Endothelial cell of umbilical vein (primary cell): ENCODE measurements around the gene RNGTT. TPM values are rescaled to one million over a fixed set of nuclear protein-coding genes. Genes with fewer than 3 reads are reported as not detected.

ENCODE experiments used
- BruUV-seq: library from RNA; stranded (reverse); fragments of 400-500 nt; replicated peaks from 2 replicates; lab custom pipeline; 2021; lab: Mats Ljungman, UMichigan
- CTCF ChIA-PET: fragments of 300-600, 350-600 bp; sonication (Branson Sonifier 250); formaldehyde crosslinking; loops from one replicate; lab custom pipeline; 2021; ENCODE audit warnings: antibody characterized with exemption, inconsistent platforms; lab: Charles Lee
- POLR2A ChIA-PET: fragments of 300-600, 350-600 bp; sonication (Branson Sonifier 250); formaldehyde crosslinking; loops from one replicate; lab custom pipeline; 2021; ENCODE audit warnings: antibody characterized with exemption, inconsistent platforms; lab: Charles Lee
- DNase-seq: peaks from one replicate; pipeline ENCODE4 v3.0.0-alpha.2; 2011; ENCODE audit warnings: low read depth, low spot score
- FAIRE-seq: peaks from 2 replicates; lab custom pipeline; 2011; peaks lifted over from hg19 to GRCh38; lab: Jason Lieb, UNC
- H2AFZ ChIP-seq: 2 replicates; pipeline ENCODE4 v1.6.0; 2012; ENCODE audit warnings: low read depth, low read length, control low read depth, inconsistent platforms
- H3K27ac ChIP-seq: 2 replicates; pipeline ENCODE4 v1.5.1; 2011; ENCODE audit warnings: low read depth, mild to moderate bottlenecking, control low read depth, low read length, moderate library complexity; ENCODE audit not compliant: insufficient read depth
- H3K27me3 ChIP-seq, 2 experiments: 2 replicates each; pipeline versions ENCODE4 v1.6.0 to v1.6.1; 2011; ENCODE audit warnings: low read length in 2 of 2, mixed read lengths in 1 of 2; ENCODE audit not compliant: control insufficient read depth in 2 of 2, insufficient read depth in 2 of 2
- H3K36me3 ChIP-seq, 2 experiments: 2 replicates in 1 of 2; 3 replicates in 1 of 2; pipeline ENCODE4 v1.5.1; 2011; ENCODE audit warnings: low read length in 2 of 2, mild to moderate bottlenecking in 1 of 2, moderate library complexity in 1 of 2; ENCODE audit not compliant: control insufficient read depth in 2 of 2, insufficient read depth in 2 of 2; ENCODE audit errors: extremely low read depth in 1 of 2
- H3K4me1 ChIP-seq: 3 replicates; pipeline ENCODE4 v1.5.1; 2011; ENCODE audit warnings: mild to moderate bottlenecking, low read length; ENCODE audit not compliant: control insufficient read depth, insufficient read depth; ENCODE audit errors: extremely low read depth
- H3K4me2 ChIP-seq: 2 replicates; pipeline ENCODE4 v1.6.1; 2011; ENCODE audit warnings: low read length, control low read depth, mixed read lengths; ENCODE audit not compliant: insufficient read depth
- H3K4me3 ChIP-seq, 3 experiments: fragments of 200-600 bp in 1 of 3; sonication (generic), shearing (Covaris generic) in 1 of 3; replicated peaks in 1 of 3; 2 replicates each; pipeline ENCODE4 v1.5.1; 2011 to 2016; ENCODE audit warnings: control low read depth in 3 of 3, low read length in 3 of 3, mild to moderate bottlenecking in 2 of 3, inconsistent platforms in 1 of 3, low read depth in 1 of 3, moderate library complexity in 1 of 3; ENCODE audit not compliant: insufficient read depth in 1 of 3
- H3K79me2 ChIP-seq: 2 replicates; pipeline ENCODE4 v1.6.0; 2012; ENCODE audit warnings: low read length, inconsistent platforms; ENCODE audit not compliant: control insufficient read depth, insufficient read depth
- H3K9ac ChIP-seq: replicated peaks from 2 replicates; pipeline ENCODE3; 2011; ENCODE audit warnings: low read length, control low read depth; ENCODE audit not compliant: insufficient read depth; ENCODE audit errors: extremely low read depth
- H3K9me1 ChIP-seq: replicated peaks from 3 replicates; pipeline ENCODE4 v1.6.0; 2011; ENCODE audit warnings: mild to moderate bottlenecking, low read length; ENCODE audit not compliant: control insufficient read depth, insufficient read depth; ENCODE audit errors: extremely low read depth
- H3K9me3 ChIP-seq: replicated peaks from 2 replicates; pipeline ENCODE4 v1.5.1; 2012; ENCODE audit warnings: low read length, inconsistent platforms; ENCODE audit not compliant: control insufficient read depth, insufficient read depth
- H4K20me1 ChIP-seq: replicated peaks from 2 replicates; pipeline ENCODE3; 2011; ENCODE audit warnings: mild to moderate bottlenecking, low read length; ENCODE audit not compliant: control insufficient read depth, insufficient read depth; ENCODE audit errors: extremely low read depth
- EZH2 ChIP-seq: IDR thresholded peaks from 2 replicates; pipeline ENCODE4 v1.6.1; 2012; ENCODE audit warnings: borderline replicate concordance, low read depth, mild to moderate bottlenecking, moderate library complexity, low read length, inconsistent platforms; ENCODE audit not compliant: severe bottlenecking
- FOS ChIP-seq: IDR thresholded peaks from 2 replicates; pipeline ENCODE4 v1.6.1; 2011; ENCODE audit warnings: mild to moderate bottlenecking, low read length, moderate library complexity, borderline replicate concordance; ENCODE audit not compliant: insufficient read depth
- GATA2 ChIP-seq: IDR thresholded peaks from 2 replicates; pipeline ENCODE4 v1.7.0; 2011; ENCODE audit warnings: low read depth, mild to moderate bottlenecking, moderate library complexity, mixed read lengths, low read length; ENCODE audit not compliant: insufficient read length, insufficient read depth
- JUN ChIP-seq: IDR thresholded peaks from 2 replicates; pipeline ENCODE4 v1.6.1; 2011; ENCODE audit warnings: borderline replicate concordance, low read depth; ENCODE audit not compliant: insufficient read length, insufficient read depth
- MYC ChIP-seq: IDR thresholded peaks from one replicate; pipeline ENCODE4 v1.6.1; 2011; ENCODE audit warnings: mild to moderate bottlenecking, low read depth, low read length
- POLR2A ChIP-seq: IDR thresholded peaks from 2 replicates; pipeline ENCODE4 v1.6.1; 2012; ENCODE audit warnings: low read depth, mild to moderate bottlenecking, control low read depth, low read length
- POLR2AphosphoS5 ChIP-seq: IDR thresholded peaks from 2 replicates; pipeline ENCODE4 v1.6.1; 2012; ENCODE audit warnings: low read depth, mild to moderate bottlenecking, control low read depth, low read length, moderate library complexity; ENCODE audit not compliant: insufficient read depth
- dilution Hi-C: fragments of 300-500 bp; cut with MboI; formaldehyde crosslinking; loops from one replicate; pipeline ENCODE4 v1.15.0; 2019; ENCODE audit warnings: low sequenced_read_pairs; ENCODE audit not compliant: extremely low pct_ligation_motif_present
- intact Hi-C: fragments of 100-400 bp; cut with micrococcal nuclease; formaldehyde crosslinking; loops from one replicate; pipeline ENCODE4 v1.10.0; 2022
- polyA plus RNA-seq, 4 experiments: library from polyadenylated mRNA; depleted of rRNA in 3 of 4; stranded (reverse) in 3 of 4; unstranded in 1 of 4; fragments of >200 nt; gene quantifications; 2 replicates each; pipeline versions ENCODE4 v1.2.1 to v1.2.3, GENCODE V29; 2011 to 2012; ENCODE audit warnings: missing spikeins in 1 of 4
- total RNA-seq: library from RNA; stranded (reverse); gene quantifications from 2 replicates; pipeline ENCODE4 v1.2.3, GENCODE V29; 2021
- TF ChIP-seq, protein P1 (sequence below), 2 donors: IDR thresholded peaks; 1 replicate in 1 of 2; 2 replicates in 1 of 2; pipeline ENCODE4 v1.5.1; 2011; ENCODE audit warnings: low read length in 2 of 2, mild to moderate bottlenecking in 2 of 2, moderate library complexity in 2 of 2, control low read depth in 1 of 2, inconsistent platforms in 1 of 2, low read depth in 1 of 2; ENCODE audit not compliant: insufficient read depth in 1 of 2; ENCODE audit errors: extremely low read depth in 1 of 2
- TF ChIP-seq, protein P2 (sequence below): IDR thresholded peaks from 2 replicates; pipeline ENCODE4 v1.6.1; 2011; ENCODE audit not compliant: insufficient read depth, insufficient read length

The RNGTT gene
- total and polyA plus RNA-seq, 2 donors (not counting 3 experiments of a cell fraction or from before 2014, with no cell fraction given) = 2.1 to 13.1 TPM

- CTCF ChIA-PET = no interaction called here
- no peaks in the 10 kb centered on the region for H3K9me1 ChIP-seq
- POLR2A ChIA-PET = no interaction called here
- H3K4me3 ChIP-seq = no peak overlapping the region
- BruUV-seq = no TSS peak
- FAIRE-seq (no peak), DNase-seq (no peak)
- H3K27me3 ChIP-seq = no peaks in the 10 kb centered on the region
- no peak overlapping the region for H3K27ac ChIP-seq
- no peak overlapping the region for H3K9ac ChIP-seq
- no peaks in the 10 kb centered on the region for H3K79me2 ChIP-seq
- H3K36me3 ChIP-seq = no peaks in the 10 kb centered on the region
- H4K20me1 ChIP-seq = no peaks in the 10 kb centered on the region
- no peak for TF ChIP-seq FOS
- TF ChIP-seq, protein P1, sequence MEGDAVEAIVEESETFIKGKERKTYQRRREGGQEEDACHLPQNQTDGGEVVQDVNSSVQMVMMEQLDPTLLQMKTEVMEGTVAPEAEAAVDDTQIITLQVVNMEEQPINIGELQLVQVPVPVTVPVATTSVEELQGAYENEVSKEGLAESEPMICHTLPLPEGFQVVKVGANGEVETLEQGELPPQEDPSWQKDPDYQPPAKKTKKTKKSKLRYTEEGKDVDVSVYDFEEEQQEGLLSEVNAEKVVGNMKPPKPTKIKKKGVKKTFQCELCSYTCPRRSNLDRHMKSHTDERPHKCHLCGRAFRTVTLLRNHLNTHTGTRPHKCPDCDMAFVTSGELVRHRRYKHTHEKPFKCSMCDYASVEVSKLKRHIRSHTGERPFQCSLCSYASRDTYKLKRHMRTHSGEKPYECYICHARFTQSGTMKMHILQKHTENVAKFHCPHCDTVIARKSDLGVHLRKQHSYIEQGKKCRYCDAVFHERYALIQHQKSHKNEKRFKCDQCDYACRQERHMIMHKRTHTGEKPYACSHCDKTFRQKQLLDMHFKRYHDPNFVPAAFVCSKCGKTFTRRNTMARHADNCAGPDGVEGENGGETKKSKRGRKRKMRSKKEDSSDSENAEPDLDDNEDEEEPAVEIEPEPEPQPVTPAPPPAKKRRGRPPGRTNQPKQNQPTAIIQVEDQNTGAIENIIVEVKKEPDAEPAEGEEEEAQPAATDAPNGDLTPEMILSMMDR (IDR thresholded peaks at IDR 0.05; ENCODE audit: extremely low read depth in 1 of 2, insufficient read depth in 1 of 2, low read depth in 1 of 2, low read length in 2 of 2) = no peak
- H2AFZ ChIP-seq = no peak overlapping the region
- no peaks in the 10 kb centered on the region for H3K9me3 ChIP-seq
- H3K4me2 ChIP-seq = no peak overlapping the region
- dilution Hi-C loops = no loop called here
- intact Hi-C loops = no loop called here
- H3K4me1 ChIP-seq = no peaks in the 10 kb centered on the region
These were observed 79.1 kb downstream of the RNGTT start for GRCh38 chr6:88884361-88884760.

DNA sequence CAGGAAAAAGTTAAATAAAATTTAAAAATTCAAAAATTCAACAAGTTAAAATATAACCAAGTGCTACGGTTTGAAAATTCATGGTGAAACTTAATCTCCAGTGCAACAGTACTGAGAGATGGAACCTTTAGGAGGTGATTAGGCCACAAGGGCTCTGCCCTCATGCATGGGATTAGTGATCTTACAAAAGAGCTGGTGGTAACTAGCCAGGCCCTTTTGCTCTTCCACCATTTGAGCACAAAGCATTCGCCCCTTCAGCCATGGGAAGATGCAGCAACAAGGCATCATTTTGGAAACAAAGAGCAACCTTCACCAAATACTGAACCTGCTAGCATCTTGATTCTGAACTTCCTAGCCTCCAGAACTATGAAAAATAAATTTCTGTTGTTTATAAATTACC is 80.9 kb downstream of the RNGTT start:
- Histone ChIP-seq H3K36me3 (no peaks in the 10 kb centered on the region), H2AFZ (no peak overlapping the region), H3K79me2 (no peaks in the 10 kb centered on the region), H3K4me2 (no peak overlapping the region), H3K4me3 (no peak overlapping the region), H3K9me3 (no peaks in the 10 kb centered on the region), H3K27me3 (no peaks in the 10 kb centered on the region), H3K9me1 (no peaks in the 10 kb centered on the region), H3K9ac (no peak overlapping the region), H4K20me1 (no peaks in the 10 kb centered on the region), H3K4me1 (no peaks in the 10 kb centered on the region), H3K27ac (no peak overlapping the region)
- FAIRE-seq = no peak
- POLR2A ChIA-PET = interaction anchor here (0.7 kb wide), 1 partner anchor 70 kb away, joined by 8 read pairs; no protein-coding TSS in a partner anchor
- dilution Hi-C loops = no loop called here
- intact Hi-C loops = no loop called here
- TF ChIP-seq MYC (no peak), JUN (no peak), POLR2AphosphoS5 (no peak), POLR2A (no peak), EZH2 (no peak), FOS (no peak), GATA2 (no peak)
- TF ChIP-seq, protein P1 (IDR thresholded peaks at IDR 0.05; ENCODE audit: extremely low read depth in 1 of 2, insufficient read depth in 1 of 2, low read depth in 1 of 2, low read length in 2 of 2) = no peak
- TF ChIP-seq, protein P2, sequence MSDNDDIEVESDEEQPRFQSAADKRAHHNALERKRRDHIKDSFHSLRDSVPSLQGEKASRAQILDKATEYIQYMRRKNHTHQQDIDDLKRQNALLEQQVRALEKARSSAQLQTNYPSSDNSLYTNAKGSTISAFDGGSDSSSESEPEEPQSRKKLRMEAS = no peak
- DNase-seq = no peak
- CTCF ChIA-PET = interaction anchor here (1.7 kb wide), 1 partner anchor 12 kb away, joined by 6 read pairs; no protein-coding TSS in a partner anchor
- no TSS peak for BruUV-seq
